T follicular helper cell (primary cell): ENCODE measurements around the gene TSHZ2.
A peak's percentile ranks its signal among the peaks of the same experiment; 100 is the strongest.

Experiments
- DNase-seq: peaks from one replicate; pipeline ENCODE4 v3.0.0-alpha.2; 2020; ENCODE audit warnings: low read depth

Gene TSHZ2

GRCh38 chr20:53129563-53129962 lies 157.4 kb downstream of the TSHZ2 start:
- DNase-seq = no peak

GRCh38 chr20:53130795-53131194 lies 158.6 kb downstream of the TSHZ2 start:
- no peak for DNase-seq

DNA sequence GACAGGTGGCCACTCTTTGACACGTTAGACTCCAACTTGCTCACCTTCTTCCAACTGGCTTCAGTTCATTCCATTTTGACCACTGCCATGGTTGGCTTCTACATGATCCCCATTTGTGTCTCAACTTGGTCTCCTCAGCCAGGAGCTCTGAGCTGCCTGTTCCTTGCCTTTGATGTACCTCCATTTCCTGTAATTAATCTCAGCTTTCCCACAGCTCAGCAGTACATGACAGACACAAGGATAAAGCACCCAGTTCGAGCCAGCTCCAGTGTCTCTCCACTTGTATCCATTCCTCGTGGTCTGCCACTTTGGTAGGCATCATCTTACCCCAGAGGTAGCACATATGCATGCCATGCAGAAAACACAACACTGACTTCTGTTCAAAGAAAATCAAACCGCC lies 161.0 kb downstream of the TSHZ2 start:
- DNase-seq = no peak

DNA sequence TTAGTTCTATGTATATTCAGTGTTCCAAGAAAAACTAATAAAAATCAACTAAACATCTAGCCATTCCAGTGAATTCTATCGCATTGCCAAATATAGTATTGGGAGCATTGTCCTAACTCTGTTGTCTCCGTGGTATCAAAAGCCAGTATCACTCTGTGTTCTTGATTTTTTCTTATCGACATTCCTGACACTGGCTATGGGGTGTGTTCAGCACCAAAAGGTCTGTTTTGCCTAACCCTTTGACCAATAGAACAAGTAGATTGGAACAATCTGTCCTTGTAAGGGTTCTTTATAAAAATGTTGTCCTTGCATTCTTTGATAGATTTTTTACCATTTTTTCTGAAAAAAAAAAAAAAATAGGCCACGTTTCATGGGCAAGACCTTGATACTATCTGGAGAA lies 161.5 kb downstream of the TSHZ2 start:
- DNase-seq = no peak

DNA sequence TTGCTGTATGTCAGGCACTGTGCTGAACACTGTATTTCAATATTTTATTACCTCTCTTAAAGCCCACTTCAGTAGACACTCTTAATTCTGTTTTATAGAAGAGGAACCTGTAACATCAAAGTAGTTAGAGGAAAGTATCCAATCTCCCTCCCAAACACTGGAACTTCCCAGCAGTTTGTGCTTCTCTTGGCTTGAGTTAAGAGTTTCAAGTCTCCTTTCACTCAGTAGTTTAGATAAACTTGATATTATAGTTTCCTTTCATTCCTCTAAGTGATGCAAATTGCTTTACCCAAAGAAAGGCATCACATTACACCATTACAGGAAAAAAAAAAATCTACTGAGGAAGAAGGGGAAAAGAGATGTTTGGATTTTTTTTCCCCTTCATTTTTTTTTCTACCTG lies 164.3 kb downstream of the TSHZ2 start:
- DNase-seq = no peak

DNA sequence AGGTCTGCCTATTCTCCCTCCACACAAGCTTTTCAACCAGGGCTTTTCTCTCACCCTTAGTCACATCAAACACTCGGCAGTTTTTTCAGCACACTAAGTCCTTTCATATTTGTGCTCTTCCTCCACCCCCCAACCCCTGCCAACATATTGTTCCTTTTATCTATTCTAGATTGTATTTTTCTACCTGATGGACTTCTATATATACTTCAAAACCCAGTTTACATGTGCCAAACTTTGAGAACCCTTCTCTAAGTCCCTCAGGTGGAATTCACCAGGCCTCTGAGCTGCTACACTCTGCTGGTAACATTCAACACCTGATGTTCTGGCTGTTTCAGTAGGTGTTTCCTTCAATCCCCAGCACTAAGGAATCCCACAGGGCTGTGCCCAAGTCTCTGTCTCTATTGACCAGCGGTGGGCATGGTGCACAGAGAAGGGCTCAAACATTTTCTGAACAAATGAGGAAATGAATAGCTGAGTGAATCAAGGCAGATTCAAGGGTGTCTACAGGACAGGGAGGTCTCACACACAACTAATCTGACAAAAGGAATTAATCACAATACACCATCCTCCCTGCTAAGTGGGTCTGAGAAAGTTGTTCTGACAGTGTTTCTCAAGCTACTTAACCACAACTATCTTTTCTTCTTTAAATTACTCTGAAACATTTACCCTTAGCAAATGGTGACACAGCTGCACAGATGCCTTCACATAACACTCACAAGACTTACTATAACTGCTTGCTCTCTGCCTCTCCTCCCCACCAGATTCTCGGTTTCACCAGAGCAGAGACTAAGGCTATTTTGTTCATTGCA lies 166.5 kb downstream of the TSHZ2 start:
- no peak for DNase-seq

- DNase-seq = no peak
These were observed 169.3 kb downstream of the TSHZ2 start for GRCh38 chr20:53141201-53142050.

- DNase-seq = no peak
These were observed 170.3 kb downstream of the TSHZ2 start for GRCh38 chr20:53142225-53143127.

- no peak for DNase-seq
These were observed 174.2 kb downstream of the TSHZ2 start for GRCh38 chr20:53146201-53146891.

DNA sequence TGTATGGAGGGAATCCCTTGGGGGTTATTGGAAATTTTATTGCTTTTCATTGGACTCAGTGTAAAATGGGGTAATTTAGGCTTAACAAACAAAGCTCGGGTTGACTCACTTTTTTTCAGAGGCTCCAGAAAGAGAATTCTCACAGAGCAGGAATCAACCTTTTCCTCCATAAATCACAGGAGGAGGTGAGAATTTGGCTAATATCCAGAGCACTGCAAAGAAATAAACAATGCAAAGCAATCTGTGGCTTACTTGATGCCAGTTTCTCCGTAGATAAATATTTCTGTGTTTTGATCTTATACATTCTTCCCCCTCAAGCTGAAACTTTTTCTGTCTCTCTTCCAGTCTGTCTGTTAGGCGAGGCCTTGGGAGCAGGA lies 176.6 kb downstream of the TSHZ2 start:
- DNase-seq = no peak

GRCh38 chr20:53149148-53149889 lies 177.2 kb downstream of the TSHZ2 start:
- no peak for DNase-seq

- no peak for DNase-seq
These were observed 177.7 kb downstream of the TSHZ2 start for GRCh38 chr20:53149890-53150205.

GRCh38 chr20:53150532-53150931 lies 178.4 kb downstream of the TSHZ2 start:
- no peak for DNase-seq

GRCh38 chr20:53152228-53152627 lies 180.1 kb downstream of the TSHZ2 start:
- DNase-seq = no peak

DNA sequence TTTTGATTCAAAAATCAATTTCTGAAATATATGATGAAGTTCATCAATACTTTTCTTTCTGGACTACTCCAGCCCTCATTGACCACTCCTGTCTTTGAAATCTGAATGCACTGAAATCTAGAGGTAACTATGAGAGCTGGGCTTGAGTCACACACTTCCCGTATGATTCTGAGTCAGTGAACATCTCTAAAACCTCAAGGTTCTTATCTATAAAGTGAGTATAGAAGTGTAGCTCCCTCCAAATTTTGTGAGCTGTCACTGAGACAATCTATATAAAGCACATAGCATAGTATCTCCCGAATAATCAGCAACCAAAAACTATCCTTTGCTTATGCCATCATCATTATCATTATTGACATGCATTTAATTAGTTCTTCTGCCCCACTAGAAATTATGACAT lies 182.4 kb downstream of the TSHZ2 start:
- no peak for DNase-seq

GRCh38 chr20:53157443-53158408 lies 185.6 kb downstream of the TSHZ2 start:
- peak; percentile 8 for DNase-seq

- no peak for DNase-seq
These were observed 187.0 kb downstream of the TSHZ2 start for GRCh38 chr20:53159160-53159559.

DNA sequence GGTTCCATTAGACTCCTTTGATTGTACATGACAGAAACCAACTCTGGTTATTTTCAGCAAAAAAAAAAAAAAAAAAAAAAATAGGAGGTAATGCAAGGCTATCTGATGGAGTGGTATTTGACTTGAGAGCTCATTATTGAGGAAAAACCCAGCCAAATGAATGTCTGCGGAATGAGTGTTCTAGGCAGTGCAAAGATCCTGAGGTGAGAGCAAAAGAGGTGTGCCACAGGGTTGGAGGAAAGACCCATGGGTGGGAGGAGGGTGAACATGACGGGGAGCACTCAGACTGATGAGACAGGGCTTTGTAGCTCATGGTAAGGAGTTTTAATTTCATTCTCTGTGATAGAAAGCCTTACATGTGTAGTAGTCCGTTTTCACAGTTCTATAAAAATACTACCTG lies 188.9 kb downstream of the TSHZ2 start:
- DNase-seq = no peak

DNA sequence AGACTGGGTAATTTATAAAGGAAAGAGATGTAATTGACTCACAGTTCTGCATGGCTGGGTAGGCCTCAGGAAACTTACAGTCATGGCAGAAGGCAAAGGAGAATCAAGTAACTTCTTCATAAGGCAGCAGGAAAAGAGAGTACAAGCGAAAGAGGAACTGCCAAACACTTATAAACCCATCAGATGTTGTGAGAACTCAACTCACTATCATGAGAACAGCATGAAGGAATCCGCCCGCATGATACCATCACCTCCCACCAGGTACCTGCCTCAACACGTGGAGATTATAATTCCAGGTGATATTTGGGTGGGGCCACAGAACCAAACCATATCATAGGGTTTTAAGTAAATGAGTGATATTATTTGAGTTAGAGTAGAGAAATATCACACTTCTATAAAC lies 189.3 kb downstream of the TSHZ2 start:
- DNase-seq = no peak
